Measurements from ENCODE around the gene NTN1.
"Not testable (repeated sequence)": the region's sequence is repeated elsewhere in the genome, so short reads cannot be mapped to it uniquely, and the experiment has no call there.

NTN1 gene

GRCh38 chr17:9086577-9086976 is 65.3 kb downstream of the NTN1 start:
- DNase-seq (ENCODE audit: low read depth in 2 of 2): no peak

- no peak for DNase-seq (ENCODE audit: low read depth in 2 of 2)
These were observed 66.6 kb downstream of the NTN1 start for GRCh38 chr17:9087921-9088320.

GRCh38 chr17:9090641-9091096 is 69.4 kb downstream of the NTN1 start:
- DNase-seq (ENCODE audit: low read depth in 2 of 2): no peak

GRCh38 chr17:9094193-9094592 is 72.9 kb downstream of the NTN1 start:
- no peak for DNase-seq (ENCODE audit: low read depth in 2 of 2)

DNA sequence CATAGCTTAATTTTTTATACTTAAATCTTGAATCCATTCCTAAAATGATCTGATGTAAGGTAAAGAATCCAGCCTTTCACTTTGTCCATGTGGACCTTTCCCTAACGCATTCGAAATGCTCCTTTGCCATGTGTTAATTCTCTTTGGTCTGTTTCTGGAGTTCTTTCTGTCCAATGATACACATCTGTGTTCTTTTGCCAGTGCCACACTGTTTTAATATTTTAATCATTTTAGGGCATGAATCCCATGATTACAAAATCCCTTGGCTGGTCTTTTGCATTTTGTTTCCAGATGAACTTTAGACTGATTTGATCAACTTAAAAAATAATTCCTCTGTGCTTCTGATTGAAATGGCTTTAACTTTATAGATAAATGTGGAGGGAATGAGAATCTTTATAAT is 74.1 kb downstream of the NTN1 start:
- DNase-seq (ENCODE audit: low read depth in 2 of 2): no peak

- no peak for DNase-seq (ENCODE audit: low read depth in 2 of 2)
These were observed 77.0 kb downstream of the NTN1 start for GRCh38 chr17:9098242-9098825.

GRCh38 chr17:9101356-9101755 is 80.0 kb downstream of the NTN1 start:
- no peak for DNase-seq (ENCODE audit: low read depth in 2 of 2)

DNA sequence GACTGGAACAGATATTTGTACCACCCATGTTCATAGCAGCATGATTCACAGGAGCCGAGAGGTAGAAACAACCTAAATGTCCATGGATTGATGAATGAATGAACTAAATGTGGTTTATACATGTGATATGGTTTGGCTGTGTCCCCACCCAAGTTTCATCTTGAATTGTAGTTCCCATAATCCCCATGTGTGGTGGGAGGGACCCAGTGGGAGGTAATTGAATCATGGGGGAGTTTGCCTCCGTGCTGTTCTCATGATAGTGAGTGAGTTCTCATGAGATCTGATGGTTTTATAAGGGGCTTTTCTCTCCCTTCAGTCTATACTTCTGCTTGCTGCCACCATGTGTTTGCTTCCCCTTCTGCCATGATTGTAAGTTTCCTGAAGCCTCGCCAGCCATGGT is 81.9 kb downstream of the NTN1 start:
- DNase-seq (ENCODE audit: low read depth in 2 of 2): not testable (repeated sequence)

- DNase-seq (ENCODE audit: low read depth in 2 of 2): no peak
These were observed 83.2 kb downstream of the NTN1 start for GRCh38 chr17:9104370-9105041.

DNA sequence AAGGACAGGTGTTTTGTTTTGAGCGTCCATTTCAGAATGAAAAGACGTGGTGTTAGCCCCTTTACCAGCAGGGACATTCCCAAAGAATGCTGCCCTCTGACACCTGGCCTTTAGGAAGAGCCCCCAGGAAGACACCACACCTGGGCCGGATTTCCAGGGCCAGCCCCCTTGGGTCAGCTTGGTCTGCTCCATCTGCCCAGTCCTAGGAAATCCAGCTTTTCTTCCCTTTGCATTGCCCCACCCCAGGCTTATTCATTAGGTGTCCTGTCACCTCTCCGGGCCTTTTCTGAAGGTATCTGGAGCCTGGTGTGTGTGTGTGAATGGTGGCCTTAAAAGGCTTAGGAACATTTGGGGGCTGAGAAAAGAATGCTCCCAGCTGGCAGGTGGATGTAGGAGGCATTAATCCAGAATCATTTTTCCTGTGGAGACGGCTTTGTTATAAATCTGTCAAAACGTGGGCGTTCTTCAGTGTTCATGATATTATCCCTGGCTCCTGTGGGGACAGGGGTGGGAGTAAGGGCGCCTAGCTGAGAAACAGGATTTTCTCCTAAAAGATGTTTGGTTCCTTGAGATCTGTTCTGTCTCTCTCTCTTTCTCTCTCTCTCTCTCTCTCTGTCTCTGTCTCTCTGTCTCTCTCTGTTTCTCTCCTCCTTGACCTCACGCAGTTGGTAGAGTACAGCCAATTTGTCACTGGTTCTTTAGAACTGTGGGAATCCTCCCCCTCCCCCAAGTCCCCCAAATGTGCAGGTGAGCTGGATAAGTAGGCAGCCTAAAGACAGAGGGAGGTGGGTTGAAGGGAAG is 84.0 kb downstream of the NTN1 start:
- DNase-seq (ENCODE audit: low read depth in 2 of 2): no peak

DNA sequence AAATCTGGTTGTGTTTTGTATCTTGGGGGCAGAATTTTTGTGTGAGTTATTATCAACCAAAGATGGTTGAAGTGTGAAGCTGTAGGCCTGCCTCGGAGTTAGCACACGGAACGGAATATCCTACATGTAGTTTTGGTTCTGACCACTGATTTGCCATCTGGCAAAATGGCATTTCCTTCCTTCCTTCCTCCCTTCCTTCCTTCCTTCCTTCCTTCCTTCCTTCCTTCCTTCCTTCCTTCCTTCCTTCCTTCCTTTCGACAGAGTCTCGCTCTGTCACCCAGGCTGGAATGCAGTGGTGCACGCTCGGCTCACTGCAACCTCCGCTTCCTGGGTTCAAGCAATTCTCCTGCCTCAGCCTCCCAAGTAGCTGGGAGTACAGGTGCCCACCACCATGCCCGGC is 85.0 kb downstream of the NTN1 start:
- DNase-seq (ENCODE audit: low read depth in 2 of 2): not testable (repeated sequence)

- no peak for DNase-seq (ENCODE audit: low read depth in 2 of 2)
These were observed 86.2 kb downstream of the NTN1 start for GRCh38 chr17:9107527-9107926.

GRCh38 chr17:9108146-9108545 is 86.8 kb downstream of the NTN1 start:
- DNase-seq (ENCODE audit: low read depth in 2 of 2): no peak

GRCh38 chr17:9109933-9110332 is 88.6 kb downstream of the NTN1 start:
- DNase-seq (ENCODE audit: low read depth in 2 of 2): no peak

GRCh38 chr17:9110501-9110900 is 89.2 kb downstream of the NTN1 start:
- no peak for DNase-seq (ENCODE audit: low read depth in 2 of 2)

GRCh38 chr17:9115214-9116191 is 94.2 kb downstream of the NTN1 start:
- peak; percentile 47 to 56 for DNase-seq (ENCODE audit: low read depth in 2 of 2)

DNA sequence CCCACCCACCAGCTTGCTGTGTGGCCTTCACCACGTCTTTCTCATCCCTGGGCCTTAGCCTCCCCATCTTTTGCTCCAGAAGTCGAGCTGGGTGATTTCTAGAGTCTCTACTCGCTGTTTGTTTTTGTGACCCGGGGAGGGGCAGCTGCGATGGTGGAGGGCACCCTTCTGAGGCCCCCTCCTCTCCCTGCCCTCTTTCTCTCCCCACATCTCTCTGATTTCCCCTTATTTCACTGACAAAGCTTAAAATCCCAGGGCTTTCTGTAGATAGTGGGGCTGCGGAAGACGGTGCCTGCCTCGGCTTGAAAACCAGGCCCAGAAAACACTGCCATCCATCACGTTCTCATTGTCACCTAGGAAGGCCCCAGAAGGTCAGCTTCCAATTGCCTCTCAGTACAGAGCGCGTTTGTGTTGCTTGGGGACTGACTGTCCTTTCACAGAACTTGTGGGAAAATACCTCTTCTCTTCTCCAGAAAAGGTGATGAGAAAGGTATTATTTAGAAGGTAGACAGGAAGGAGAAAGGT is 95.1 kb downstream of the NTN1 start:
- DNase-seq (ENCODE audit: low read depth in 2 of 2): no peak

DNA sequence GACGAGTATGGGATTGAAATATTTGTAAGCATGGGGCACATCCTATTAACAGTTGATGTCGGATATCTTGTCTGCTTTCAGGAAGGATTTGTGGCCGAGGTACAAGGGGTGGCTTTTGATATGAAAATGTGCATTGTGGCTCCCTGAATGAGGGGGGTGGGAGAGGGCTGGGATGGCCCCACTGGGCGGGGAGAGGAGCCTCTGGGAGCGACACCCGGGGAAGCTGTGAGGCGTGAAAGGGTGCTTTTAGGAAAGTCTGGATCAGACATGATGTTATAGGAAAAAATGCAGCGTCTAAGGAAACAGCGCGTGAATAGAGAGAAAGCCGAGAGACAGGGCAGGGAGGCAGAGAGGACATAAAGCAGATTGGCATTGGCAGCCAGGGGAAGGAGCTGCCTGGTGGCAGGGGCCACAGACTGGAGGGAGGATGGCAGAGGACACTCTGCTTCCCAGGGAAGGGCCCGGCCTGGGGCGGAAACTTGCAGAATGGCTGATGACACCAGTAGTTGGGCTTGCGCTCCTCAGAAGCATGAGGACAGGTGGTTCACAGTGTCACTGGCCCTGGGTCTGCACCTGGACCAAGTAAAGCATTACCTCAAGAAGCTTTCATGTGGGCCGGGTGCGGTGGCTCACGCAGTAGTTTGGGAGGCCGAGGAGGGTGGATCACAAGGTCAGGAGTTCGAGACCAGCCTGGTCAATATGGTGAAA is 95.7 kb downstream of the NTN1 start:
- no peak for DNase-seq (ENCODE audit: low read depth in 2 of 2)

DNA sequence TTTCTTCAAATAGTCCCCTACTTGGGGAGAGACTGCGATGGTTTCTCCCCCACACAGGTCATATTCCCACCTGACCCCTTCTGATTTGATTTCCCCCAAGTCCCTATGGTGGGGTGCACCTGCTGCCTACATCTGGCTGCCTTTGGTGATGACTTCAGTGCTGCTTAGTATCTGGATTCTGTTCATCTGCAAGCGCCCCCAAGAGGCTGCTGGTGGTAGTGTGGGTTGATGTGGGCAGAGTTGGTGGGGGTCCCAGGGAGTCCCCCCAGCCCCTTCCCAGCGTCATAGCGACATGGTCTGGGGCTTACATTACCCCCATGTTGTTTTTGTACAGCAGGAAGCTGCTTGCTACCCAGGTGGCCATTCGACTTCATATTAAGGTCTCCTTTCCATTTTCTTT is 99.2 kb downstream of the NTN1 start:
- no peak for DNase-seq (ENCODE audit: low read depth in 2 of 2)

DNA sequence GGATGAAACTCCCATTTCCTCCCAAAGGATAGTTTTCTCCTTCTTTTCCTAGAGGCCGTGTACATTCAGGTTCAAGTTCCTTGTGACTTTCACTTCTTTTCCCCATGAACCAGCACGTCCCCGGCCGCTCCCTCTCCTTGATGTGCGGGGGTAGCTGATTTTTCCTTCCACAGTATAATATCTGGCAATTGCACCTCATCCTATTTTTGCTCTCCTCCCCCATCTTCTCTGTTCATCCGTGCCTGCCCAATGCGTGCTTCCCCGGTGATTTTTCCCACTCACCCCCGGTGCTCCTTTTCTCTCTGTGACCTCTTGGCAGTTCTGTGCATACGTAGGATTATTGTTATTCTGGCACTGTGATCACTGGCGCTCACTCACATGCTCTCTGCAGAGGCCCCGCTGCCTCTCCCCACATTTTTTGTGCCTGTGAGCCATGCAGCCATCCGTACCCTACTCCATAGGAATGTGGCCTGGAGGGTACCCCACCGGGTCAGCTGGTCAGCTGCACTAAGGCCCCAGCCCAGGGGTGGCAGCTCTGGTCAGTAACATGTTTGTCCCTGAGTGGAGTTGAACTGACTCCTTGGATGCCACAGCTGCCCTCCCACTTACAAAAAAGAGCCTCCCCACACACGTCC is 100.0 kb downstream of the NTN1 start:
- DNase-seq (ENCODE audit: low read depth in 2 of 2): no peak
